GM19193 (cell line): ENCODE results near the gene RAD23A.
A peak's percentile ranks its signal among the peaks of the same experiment; 100 is the strongest.

Source experiments
- POLR2A ChIP-seq: IDR thresholded peaks from 4 replicates; pipeline ENCODE4 v1.6.1; 2011; ENCODE audit not compliant: insufficient read depth, insufficient read length; ENCODE audit errors: extremely low read depth

The RAD23A gene

GRCh38 chr19:12945479-12946091 is at the start of gene RAD23A:
Gene RAD23A, plus strand, starts transcription at chr19:12945862. Its CDS starts 87 bp downstream, at chr19:12945949.
- TF ChIP-seq POLR2A: peak; percentile 98

DNA sequence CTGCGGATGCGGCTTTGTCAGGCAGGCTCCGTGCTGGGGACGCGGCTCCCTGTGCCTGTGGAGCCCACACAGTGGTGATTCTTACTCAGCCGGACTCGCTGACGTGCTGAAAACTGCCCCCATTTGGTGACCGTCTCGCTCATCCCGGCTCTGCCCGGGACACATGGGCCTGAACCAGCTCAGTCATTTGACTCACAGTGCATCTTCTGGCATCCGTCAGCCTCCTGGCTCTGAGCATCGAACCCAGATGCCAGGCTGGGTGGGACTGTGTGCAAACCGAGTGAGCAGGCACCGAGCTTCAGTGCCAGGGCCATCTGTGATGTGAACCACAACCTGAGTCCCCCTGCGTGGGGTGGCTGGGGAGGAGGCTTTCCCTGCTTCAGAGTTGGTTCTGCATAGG is 49.2 kb upstream of the RAD23A start:
- no peak for TF ChIP-seq POLR2A

- peak; percentile 20 for TF ChIP-seq POLR2A
Measured at GRCh38 chr19:12899891-12900518, 45.7 kb upstream of the RAD23A start.

DNA sequence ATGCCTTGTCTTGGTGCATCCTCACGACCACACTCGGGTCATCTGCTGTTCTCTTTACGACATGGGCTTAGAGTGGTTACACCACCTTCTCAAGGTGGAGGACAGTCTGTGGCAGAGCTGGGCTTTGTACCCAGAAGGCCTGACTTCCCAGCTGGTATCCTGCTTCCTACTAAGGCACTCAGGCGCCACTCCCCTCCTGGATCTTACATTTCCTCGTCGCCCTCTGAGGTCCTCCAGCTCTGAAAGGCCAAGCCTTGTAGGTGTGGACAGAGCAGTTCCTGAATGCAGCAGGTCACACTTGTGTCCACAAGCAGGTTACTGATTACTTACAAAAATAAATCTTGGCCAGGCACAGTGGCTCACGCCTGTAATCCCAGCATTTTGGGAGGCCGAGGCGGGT is 38.5 kb upstream of the RAD23A start:
- TF ChIP-seq POLR2A: no peak

DNA sequence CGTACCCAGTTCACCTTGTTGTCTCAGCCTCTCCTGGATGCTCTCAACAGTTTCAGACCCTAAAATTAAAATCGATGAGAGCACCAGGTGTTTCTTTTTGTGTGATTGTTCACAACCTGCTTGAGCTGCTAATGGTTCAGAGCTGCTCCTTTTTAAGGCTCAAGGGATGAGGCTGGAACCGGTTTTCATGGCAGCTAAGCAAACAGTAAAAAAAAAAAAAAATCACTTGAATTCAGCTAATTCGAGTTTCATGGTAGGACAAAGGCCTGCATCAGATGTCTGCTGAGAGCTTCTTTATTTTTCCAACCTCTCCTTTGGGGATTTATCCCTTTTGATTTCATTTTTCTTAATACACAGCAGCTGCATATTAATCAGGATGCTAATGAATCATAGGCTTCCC is 33.1 kb upstream of the RAD23A start:
- TF ChIP-seq POLR2A: no peak

DNA sequence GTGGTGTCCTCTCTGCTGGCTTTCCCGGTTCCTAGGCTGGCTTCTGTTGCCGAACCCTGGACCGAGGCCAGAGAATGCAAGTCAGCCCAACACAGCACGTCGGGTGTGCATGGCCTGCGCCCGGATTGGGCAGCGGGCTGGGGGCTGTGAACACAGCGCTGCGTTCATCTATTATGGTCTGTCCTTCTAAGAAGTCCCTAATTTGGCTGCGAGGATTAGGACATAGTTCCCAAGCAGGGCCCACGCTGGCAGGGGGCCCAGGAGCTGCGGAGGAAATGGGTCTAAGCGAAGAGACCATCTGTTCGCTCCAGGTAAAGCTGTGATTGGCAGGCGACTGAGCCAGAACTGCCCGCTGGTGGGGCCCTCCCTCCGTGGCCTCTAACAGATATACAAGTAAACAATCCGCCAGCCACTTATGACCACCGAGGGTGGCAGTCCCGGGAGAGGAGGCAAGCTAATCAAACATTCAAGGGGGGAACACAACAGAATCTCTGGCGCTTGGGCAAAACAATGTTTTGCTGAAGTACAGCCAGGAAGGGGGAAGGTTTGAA is 32.6 kb upstream of the RAD23A start:
- no peak for TF ChIP-seq POLR2A

GRCh38 chr19:12913851-12914690 is 31.6 kb upstream of the RAD23A start:
- no peak for TF ChIP-seq POLR2A

DNA sequence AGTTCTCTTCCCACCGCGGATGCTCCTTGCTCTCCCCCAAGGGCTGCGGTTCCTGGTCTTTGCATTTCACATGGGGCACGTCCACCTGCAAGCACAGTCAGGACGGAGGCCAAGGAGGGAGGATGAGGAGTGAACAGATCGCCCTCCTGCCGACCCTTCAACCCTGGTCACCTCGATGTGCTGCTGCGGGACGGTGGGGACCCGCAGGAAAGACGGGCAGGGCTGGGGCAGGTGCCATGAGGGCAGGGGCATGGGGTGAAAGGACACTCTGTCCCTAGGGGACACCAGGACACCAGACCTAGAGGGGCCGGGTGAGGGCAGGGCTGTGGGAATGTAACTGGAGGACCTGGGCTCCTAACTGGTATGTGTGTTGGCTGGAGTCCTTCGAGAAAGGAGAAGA is 27.4 kb upstream of the RAD23A start:
- no peak for TF ChIP-seq POLR2A

- no peak for TF ChIP-seq POLR2A
Measured at GRCh38 chr19:12921047-12921446, 24.6 kb upstream of the RAD23A start.

DNA sequence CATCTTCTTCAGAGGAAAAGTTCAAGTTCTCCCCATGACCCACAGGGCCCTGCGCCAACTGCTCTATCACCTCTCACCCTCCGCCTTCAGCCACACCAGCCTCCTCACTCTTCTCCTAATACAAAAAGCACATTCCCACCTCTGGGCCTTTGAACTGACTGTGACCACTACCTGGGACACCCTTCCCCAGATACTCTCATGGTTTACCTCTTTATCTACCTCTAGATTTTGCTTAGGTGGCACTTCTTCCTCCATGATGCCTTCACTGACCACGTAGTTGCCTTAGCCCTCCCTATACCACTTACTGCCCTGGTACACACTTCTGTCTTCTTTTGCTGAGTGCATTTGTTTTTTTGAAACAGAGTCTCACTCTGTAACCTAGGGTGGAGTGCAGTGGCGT is 22.7 kb upstream of the RAD23A start:
- TF ChIP-seq POLR2A: no peak

DNA sequence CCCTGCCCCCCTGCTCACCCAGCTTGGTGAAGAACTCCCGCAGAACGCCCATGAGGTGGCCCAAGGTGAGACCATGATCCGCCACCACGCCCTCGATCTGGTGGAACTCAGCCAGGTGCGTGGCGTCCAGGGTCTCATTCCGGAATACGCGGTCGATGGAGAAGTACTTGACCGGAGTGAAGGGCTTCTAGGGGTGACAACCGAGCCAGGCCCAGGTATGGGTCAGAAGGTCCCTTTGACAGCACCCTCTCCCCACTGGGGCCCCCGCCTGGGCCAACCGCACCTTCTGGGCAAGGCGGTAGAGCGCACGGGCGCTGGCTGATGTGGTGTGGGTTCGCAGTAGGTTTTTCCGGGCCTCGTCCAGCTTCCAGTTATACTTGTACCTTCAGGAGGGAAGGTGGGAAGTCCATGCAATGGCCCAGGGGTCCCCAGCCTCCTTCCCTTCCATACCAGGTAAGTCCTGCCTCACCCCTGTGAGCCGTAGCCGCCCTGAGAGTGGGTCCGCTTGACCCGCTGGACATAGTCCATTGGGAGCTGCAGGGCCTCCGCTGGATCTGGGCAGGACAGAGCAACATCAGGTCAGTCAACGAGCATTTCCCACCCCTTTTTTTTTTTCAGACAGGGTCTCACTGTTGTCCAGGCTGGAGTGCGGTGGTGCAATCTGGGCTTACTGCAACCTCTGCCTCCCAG is 20.9 kb upstream of the RAD23A start:
- TF ChIP-seq POLR2A: no peak

DNA sequence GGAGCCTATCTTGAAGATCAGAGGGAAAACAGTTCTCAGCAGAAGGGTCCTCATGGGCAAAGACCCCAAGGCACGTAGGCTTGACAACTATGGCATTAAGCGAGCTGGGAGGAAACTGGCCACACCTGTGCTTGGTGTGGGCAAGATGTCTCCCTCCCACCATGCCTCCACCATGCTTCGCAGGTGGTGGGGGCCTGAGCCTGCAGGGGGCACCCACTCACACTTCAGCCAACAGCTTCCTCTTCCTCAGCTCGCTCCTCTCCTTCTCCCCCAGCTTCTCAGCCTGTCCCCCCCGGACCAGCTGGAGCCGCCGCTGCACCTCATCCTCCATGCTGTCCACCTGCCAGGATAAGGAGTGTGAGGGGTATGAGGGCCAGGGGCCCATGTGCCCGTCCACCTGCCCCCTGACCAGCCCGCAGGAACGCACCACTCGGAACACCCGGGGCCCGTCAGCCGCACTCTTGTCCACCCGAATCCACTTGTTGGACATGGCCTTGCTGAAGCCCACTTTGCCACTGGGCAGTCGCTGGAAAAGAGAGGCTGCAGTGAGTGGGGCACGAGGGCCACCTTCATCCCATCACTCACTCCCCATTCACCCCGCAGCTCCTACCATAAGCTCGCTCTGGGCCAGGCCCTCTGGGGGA is 15.5 kb upstream of the RAD23A start:
- no peak for TF ChIP-seq POLR2A

DNA sequence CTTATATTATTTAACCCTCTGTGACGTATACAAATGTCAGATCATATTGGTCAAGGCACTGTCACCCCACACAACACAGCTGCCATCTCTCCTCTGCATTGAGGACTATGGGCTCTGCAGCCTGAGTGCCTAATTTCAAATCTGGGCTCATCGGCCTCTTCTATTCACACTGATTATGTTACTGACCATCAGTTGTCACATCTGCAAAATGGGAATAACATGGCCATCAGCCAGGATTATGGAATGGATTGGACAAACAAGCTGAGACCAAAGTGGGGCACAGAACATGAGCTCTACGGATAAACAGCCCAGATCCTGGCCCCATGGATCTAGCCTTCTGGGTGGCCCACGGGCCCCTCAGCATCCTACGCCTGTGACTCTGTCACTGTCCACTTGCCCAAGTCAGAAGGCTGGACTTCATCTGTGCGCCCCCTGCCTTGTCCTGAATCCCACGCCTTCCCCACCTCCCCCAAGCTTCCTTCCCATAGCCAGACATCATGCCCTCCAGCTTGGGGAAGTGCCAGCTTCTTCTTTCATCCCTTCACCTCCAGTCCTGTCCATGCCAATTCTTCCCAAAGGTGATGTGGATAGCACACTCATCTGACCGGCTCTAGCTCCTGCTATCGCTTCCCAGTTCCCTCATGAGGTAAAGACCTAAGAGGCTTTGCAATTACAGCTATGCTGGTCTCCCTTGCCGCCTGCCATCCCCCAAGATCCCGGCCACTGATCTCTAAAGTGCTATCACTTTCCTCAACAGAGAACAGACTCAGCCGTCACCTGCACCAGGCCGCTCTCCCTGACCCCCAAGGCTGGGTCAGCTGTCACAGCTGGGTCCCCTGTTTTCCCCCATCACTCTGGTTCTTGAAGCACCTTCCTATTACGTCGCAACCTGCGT is 13.0 kb upstream of the RAD23A start:
- no peak for TF ChIP-seq POLR2A
